HL-60 (cell line): ENCODE data around the gene OMA1.

ENCODE experiments used
- CTCF ChIP-seq: IDR thresholded peaks from one replicate; pipeline ENCODE4 v1.5.1; 2011; ENCODE audit warnings: low read length, control low read depth, inconsistent platforms; ENCODE audit not compliant: insufficient read depth
- REST ChIP-seq: IDR thresholded peaks from 2 replicates; pipeline ENCODE4 v1.6.1; 2012; ENCODE audit warnings: low read depth; ENCODE audit not compliant: insufficient replicate concordance

- TF ChIP-seq CTCF = no peak
- TF ChIP-seq REST = no peak
These were observed 81.3 kb downstream of the OMA1 start for GRCh38 chr1:58465176-58465575.
